DND-41 (cell line): ENCODE results near the gene FBXW5.

Experiments used
- EZH2 ChIP-seq: IDR thresholded peaks from 3 replicates; pipeline ENCODE4 v1.6.1; 2012; ENCODE audit warnings: borderline replicate concordance, low read depth, mild to moderate bottlenecking, moderate library complexity, low read length, inconsistent platforms; ENCODE audit not compliant: severe bottlenecking
- TF ChIP-seq, protein P1 (sequence below): IDR thresholded peaks from 2 replicates; pipeline ENCODE4 v1.5.1; 2012; ENCODE audit warnings: borderline replicate concordance, low read length, moderate library complexity, mild to moderate bottlenecking; ENCODE audit not compliant: poor library complexity, severe bottlenecking; ENCODE audit errors: extremely low read depth

DNA sequence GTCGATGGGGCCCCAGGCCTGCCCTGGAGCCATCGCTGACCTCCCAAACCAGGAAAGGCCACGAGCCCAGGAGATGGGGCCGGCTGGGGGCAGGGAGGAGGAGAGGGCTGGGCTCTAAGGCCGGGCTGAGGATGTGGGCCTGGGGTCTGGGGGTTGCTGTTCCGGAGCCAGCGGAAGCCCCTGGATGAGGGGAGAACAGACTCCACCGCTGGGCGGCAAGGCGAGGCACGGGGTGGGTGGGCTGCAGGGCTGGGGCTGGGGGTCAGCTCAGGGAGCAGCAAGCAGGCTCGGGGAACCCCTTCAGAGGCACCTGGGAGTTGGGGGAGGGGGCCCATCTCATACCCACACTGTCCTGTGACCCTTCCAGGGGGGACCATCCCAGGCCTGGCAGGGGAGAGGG, 19.2 kb upstream of the FBXW5 start:
- TF ChIP-seq, protein P1, sequence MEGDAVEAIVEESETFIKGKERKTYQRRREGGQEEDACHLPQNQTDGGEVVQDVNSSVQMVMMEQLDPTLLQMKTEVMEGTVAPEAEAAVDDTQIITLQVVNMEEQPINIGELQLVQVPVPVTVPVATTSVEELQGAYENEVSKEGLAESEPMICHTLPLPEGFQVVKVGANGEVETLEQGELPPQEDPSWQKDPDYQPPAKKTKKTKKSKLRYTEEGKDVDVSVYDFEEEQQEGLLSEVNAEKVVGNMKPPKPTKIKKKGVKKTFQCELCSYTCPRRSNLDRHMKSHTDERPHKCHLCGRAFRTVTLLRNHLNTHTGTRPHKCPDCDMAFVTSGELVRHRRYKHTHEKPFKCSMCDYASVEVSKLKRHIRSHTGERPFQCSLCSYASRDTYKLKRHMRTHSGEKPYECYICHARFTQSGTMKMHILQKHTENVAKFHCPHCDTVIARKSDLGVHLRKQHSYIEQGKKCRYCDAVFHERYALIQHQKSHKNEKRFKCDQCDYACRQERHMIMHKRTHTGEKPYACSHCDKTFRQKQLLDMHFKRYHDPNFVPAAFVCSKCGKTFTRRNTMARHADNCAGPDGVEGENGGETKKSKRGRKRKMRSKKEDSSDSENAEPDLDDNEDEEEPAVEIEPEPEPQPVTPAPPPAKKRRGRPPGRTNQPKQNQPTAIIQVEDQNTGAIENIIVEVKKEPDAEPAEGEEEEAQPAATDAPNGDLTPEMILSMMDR = no peak
- TF ChIP-seq EZH2 = no peak
